ENCODE data around the gene CDKAL1.

GRCh38 chr6:20876561-20876960 lies 342.3 kb downstream of the CDKAL1 start:
- no peak for TF ChIP-seq ATF2 (CRISPR knock-in tag; IDR thresholded peaks at IDR 0.05; ENCODE audit: borderline replicate concordance, low read depth)
- TF ChIP-seq CTCF (IDR thresholded peaks at IDR 0.05), result no peak
- TF ChIP-seq ZSCAN18 (CRISPR knock-in tag; IDR thresholded peaks at IDR 0.05), result no peak
- no peak for TF ChIP-seq NFE2L1 (CRISPR knock-in tag; IDR thresholded peaks at IDR 0.05)
- TF ChIP-seq IRF1 (CRISPR knock-in tag; IDR thresholded peaks at IDR 0.05), result no peak
- no peak for TF ChIP-seq TP53 (CRISPR knock-in tag; IDR thresholded peaks at IDR 0.05)
- TF ChIP-seq OVOL2 (CRISPR knock-in tag; IDR thresholded peaks at IDR 0.05; ENCODE audit: borderline replicate concordance), result no peak
